ENCODE data around the gene NCL.
"Not testable (repeated sequence)": the region's sequence is repeated elsewhere in the genome, so short reads cannot be mapped to it uniquely, and the experiment has no call there.

The NCL gene

GRCh38 chr2:231467016-231467545, 2.8 kb upstream of the NCL start:
- no peak for DNase-seq

- DNase-seq: peak; percentile 98
These were observed 574 bp upstream of the NCL start for GRCh38 chr2:231464576-231465540.

GRCh38 chr2:231462729-231463465, 1.4 kb downstream of the NCL start:
- DNase-seq: no peak

GRCh38 chr2:231461516-231461971, 2.7 kb downstream of the NCL start:
- DNase-seq: no peak

GRCh38 chr2:231460841-231461240, 3.4 kb downstream of the NCL start:
- DNase-seq: not testable (repeated sequence)

- DNase-seq: no peak
These were observed 4.0 kb downstream of the NCL start for GRCh38 chr2:231460073-231460835.

GRCh38 chr2:231458368-231458767, 5.9 kb downstream of the NCL start:
- DNase-seq: no peak

- no peak for DNase-seq
These were observed 7.2 kb downstream of the NCL start for GRCh38 chr2:231457101-231457500.

- DNase-seq: no peak
These were observed 7.8 kb downstream of the NCL start for GRCh38 chr2:231456295-231457004.

GRCh38 chr2:231455890-231456289, 8.4 kb downstream of the NCL start:
- no peak for DNase-seq

GRCh38 chr2:231455222-231455621, 9.1 kb downstream of the NCL start:
- no peak for DNase-seq

- no peak for DNase-seq
These were observed 9.9 kb downstream of the NCL start for GRCh38 chr2:231454361-231454791.

- DNase-seq: no peak
These were observed 11.3 kb downstream of the NCL start for GRCh38 chr2:231452799-231453508.

GRCh38 chr2:231450548-231450989, 13.7 kb downstream of the NCL start:
- DNase-seq: no peak

- no peak for DNase-seq
These were observed 14.7 kb downstream of the NCL start for GRCh38 chr2:231449503-231450054.

- no peak for DNase-seq
These were observed 27.3 kb downstream of the NCL start for GRCh38 chr2:231436957-231437356.

- no peak for DNase-seq
These were observed 30.3 kb downstream of the NCL start for GRCh38 chr2:231433990-231434389.

- no peak for DNase-seq
These were observed 32.7 kb downstream of the NCL start for GRCh38 chr2:231431606-231432005.

- DNase-seq: not testable (repeated sequence)
These were observed 33.8 kb downstream of the NCL start for GRCh38 chr2:231430437-231430836.

GRCh38 chr2:231429901-231430300, 34.4 kb downstream of the NCL start:
- DNase-seq: no peak

GRCh38 chr2:231429152-231429551, 35.1 kb downstream of the NCL start:
- DNase-seq: no peak

Data from activated CD4-positive, alpha-beta T cell treated with anti-CD3 and anti-CD28 coated beads, Interleukin-10, Interleukin-2, amounts not matched to agents 100 ng/mL and 50 ng/mL, durations not matched to agents 16 hours and 8 hours (primary cell).